K562 (cell line): Measurements from ENCODE around the gene RIT1. TPM values are rescaled to one million over a fixed set of nuclear protein-coding genes. Genes with fewer than 3 reads are reported as not detected.

Experiments used
- ATAC-seq: fragments of 200-7000 bp; cut with Tn5 transposase; 3 replicates; pipeline ENCODE4 v1.9.1; 2020; ENCODE audit warnings: moderate library complexity
- BruUV-seq: library from RNA; stranded (reverse); fragments of 400-500 nt; replicated peaks from 2 replicates; lab custom pipeline; 2021; lab: Mats Ljungman, UMichigan
- CTCF ChIA-PET: fragments of 300-600 bp; formaldehyde crosslinking; extraction: SDS; loops from one replicate; lab custom pipeline; 2021; ENCODE audit warnings: low intra/inter-chr PET ratio; lab: Yijun Ruan, JAX
- POLR2A ChIA-PET: fragments of 300-600, 350-650 bp; sonication (Branson Sonifier 250); formaldehyde crosslinking; extraction: SDS; loops from one replicate; lab custom pipeline; 2021; ENCODE audit warnings: antibody characterized with exemption, inconsistent platforms; lab: Yijun Ruan, JAX
- DNase-seq, 4 experiments: peaks; one replicate each; pipeline versions ENCODE4 v3.0.0 to v3.0.0-alpha.2; 2011 to 2018; ENCODE audit warnings: low spot score in 3 of 4, mixed read lengths in 3 of 4; ENCODE audit errors: extremely low read depth in 1 of 4
- FAIRE-seq: peaks from 2 replicates; lab custom pipeline; 2011; peaks lifted over from hg19 to GRCh38; lab: Jason Lieb, UNC
- H2AFZ ChIP-seq: 2 replicates; pipeline ENCODE4 v1.6.0; 2011; ENCODE audit warnings: low read depth, low read length, control low read depth, inconsistent platforms
- H3K27ac ChIP-seq: fragments of 200-600 bp; 3 replicates; pipeline ENCODE4 v1.8.0; 2011; ENCODE audit warnings: low read depth, mild to moderate bottlenecking, control low read depth, inconsistent platforms, low read length, moderate library complexity, mixed read lengths; ENCODE audit errors: extremely low read depth
- H3K27me3 ChIP-seq, 2 experiments: fragments of 300-600 bp in 1 of 2; 2 replicates in 1 of 2; 3 replicates in 1 of 2; pipeline versions ENCODE4 v1.6.0 to v1.8.0; 2011; ENCODE audit warnings: inconsistent platforms in 2 of 2, low read length in 2 of 2, mild to moderate bottlenecking in 1 of 2, mixed read lengths in 1 of 2, moderate library complexity in 1 of 2; ENCODE audit not compliant: control insufficient read depth in 2 of 2, insufficient read depth in 2 of 2
- H3K36me3 ChIP-seq: fragments of 300-600 bp; 3 replicates; pipeline ENCODE4 v1.8.0; 2011; ENCODE audit warnings: mild to moderate bottlenecking, low read length, inconsistent platforms; ENCODE audit not compliant: control insufficient read depth, insufficient read depth
- H3K4me1 ChIP-seq, 2 experiments: fragments of 200-600 bp in 1 of 2; replicated peaks in 1 of 2; 2 replicates in 1 of 2; 3 replicates in 1 of 2; pipeline versions ENCODE4 v1.5.1 to v1.8.0; 2011; ENCODE audit warnings: inconsistent platforms in 2 of 2, low read length in 2 of 2, mild to moderate bottlenecking in 1 of 2, mixed read lengths in 1 of 2, moderate library complexity in 1 of 2; ENCODE audit not compliant: control insufficient read depth in 2 of 2, insufficient read depth in 2 of 2
- H3K4me2 ChIP-seq: 2 replicates; pipeline ENCODE4 v1.6.1; 2011; ENCODE audit warnings: low read length, control low read depth, inconsistent platforms, mixed read lengths; ENCODE audit not compliant: insufficient read depth
- H3K4me3 ChIP-seq: fragments of 200-600 bp; sonication (generic), shearing (Covaris generic); 2 replicates; pipeline ENCODE4 v1.5.1; 2016; ENCODE audit warnings: control low read depth, inconsistent platforms
- H3K79me2 ChIP-seq: fragments of 200-600 bp; 3 replicates; pipeline ENCODE4 v1.8.0; 2011; ENCODE audit warnings: low read length, inconsistent platforms; ENCODE audit not compliant: control insufficient read depth, insufficient read depth
- H3K9ac ChIP-seq, 2 experiments: 2 replicates each; pipeline versions ENCODE4 v1.6.0 to v1.6.1; 2011; ENCODE audit warnings: low read depth in 2 of 2, low read length in 2 of 2, control low read depth in 1 of 2, inconsistent platforms in 1 of 2, mild to moderate bottlenecking in 1 of 2, mixed read lengths in 1 of 2; ENCODE audit not compliant: insufficient read depth in 1 of 2
- H3K9me1 ChIP-seq: one replicate; pipeline ENCODE4 v1.6.0; 2011; ENCODE audit warnings: inconsistent platforms, mild to moderate bottlenecking, low read length, moderate library complexity; ENCODE audit not compliant: control insufficient read depth, insufficient read depth
- H3K9me3 ChIP-seq: replicated peaks from 2 replicates; pipeline ENCODE4 v1.5.1; 2011; ENCODE audit warnings: low read depth, low read length, inconsistent platforms; ENCODE audit not compliant: control insufficient read depth, insufficient read depth
- H4K20me1 ChIP-seq: replicated peaks from 2 replicates; pipeline ENCODE4 v1.6.1; 2011; ENCODE audit warnings: low read length, inconsistent platforms, mixed read lengths; ENCODE audit not compliant: control insufficient read depth, insufficient read depth
- BRD9 ChIP-seq: fragments of 450-650 bp; IDR thresholded peaks from 2 replicates; pipeline ENCODE4 v1.6.1; 2018; ENCODE audit warnings: low read depth; ENCODE audit not compliant: partially characterized antibody
- CBFA2T3 ChIP-seq: fragments of 450-650 bp; IDR thresholded peaks from 2 replicates; pipeline ENCODE4 v1.6.1; 2017
- CEBPB ChIP-seq: fragments of 450-650 bp; IDR thresholded peaks from 2 replicates; pipeline ENCODE4 v1.6.1; 2016; ENCODE audit warnings: missing genetic modification characterization, missing compliant biosample characterization
- CEBPG ChIP-seq, 3 experiments: fragments of 200-800 bp in 1 of 3; sonication (Bioruptor generic) in 1 of 3; sonication (generic) in 1 of 3; formaldehyde crosslinking in 1 of 3; IDR thresholded peaks in 2 of 3; conservative IDR thresholded peaks in 1 of 3; 2 replicates each; pipeline versions ENCODE4 v1.6.1 to v1.8.0; 2016 to 2022; ENCODE audit warnings: missing compliant biosample characterization in 2 of 3, missing genetic modification characterization in 2 of 3, mild to moderate bottlenecking in 1 of 3, missing genetic modification reagents in 1 of 3
- SREBF1 ChIP-seq: fragments of 150-350 bp; IDR thresholded peaks from 2 replicates; pipeline ENCODE4 v1.6.1; 2014; ENCODE audit warnings: antibody characterized with exemption, low read depth, low read length, borderline replicate concordance
- VEZF1 ChIP-seq: fragments of 200-800 bp; sonication (Bioruptor generic); IDR thresholded peaks from 2 replicates; pipeline ENCODE4 v1.6.1; 2017; ENCODE audit warnings: missing genetic modification characterization, missing compliant biosample characterization
- ZNF224 ChIP-seq: sonication (generic); formaldehyde crosslinking; IDR thresholded peaks from 2 replicates; pipeline ENCODE4 v1.8.0; 2022; ENCODE audit warnings: mild to moderate bottlenecking, missing genetic modification reagents
- WGBS: fragments of 100-300 bp; shearing (Covaris generic); methylation state at CpG from one replicate; pipeline ENCODE4 v1.1.6; 2016; ENCODE audit warnings: low coverage, mixed read lengths; ENCODE audit not compliant: insufficient coverage; ENCODE audit errors: missing lambda C conversion rate; 5-methylcytosine and 5-hydroxymethylcytosine counted together
- in situ Hi-C: fragments of 300-500 bp; cut with MboI; formaldehyde crosslinking; loops from 4 replicates; pipeline ENCODE4 v1.15.0; 2018; ENCODE audit warnings: inconsistent platforms, mixed read lengths
- intact Hi-C: fragments of 100-400 bp; cut with micrococcal nuclease; formaldehyde crosslinking; loops from 2 replicates; pipeline ENCODE4 v1.14.2; 2022
- polyA plus RNA-seq, 8 experiments: library from polyadenylated mRNA; depleted of rRNA in 4 of 8; stranded (reverse) in 5 of 8; unstranded in 3 of 8; fragments of >200 nt; fragmentation: Nextera tagmentation in 2 of 8; fragmentation: Illumina TruSeq in 1 of 8; extraction: Ambion mirVana in 2 of 8; extraction: Trizol in 1 of 8; gene quantifications; 2 replicates each; pipeline versions ENCODE4 v1.2.1 to v1.2.3, GENCODE V29; 2011 to 2014; ENCODE audit warnings: inconsistent platforms in 1 of 8, missing spikeins in 1 of 8
- total RNA-seq, 7 experiments: library from RNA; depleted of rRNA in 6 of 7; stranded (reverse); fragments of >200 nt in 6 of 7; fragmentation: Illumina TruSeq in 2 of 7; extraction: Trizol in 2 of 7; gene quantifications; 2 replicates each; pipeline versions ENCODE4 v1.2.1 to v1.2.3, GENCODE V29; 2011 to 2021; ENCODE audit warnings: low replicate concordance in 1 of 7

RIT1 gene
- total and polyA plus RNA-seq, 9 of the 15 experiments (the other 6 are each of a cell fraction or from before 2014, with no cell fraction given), result 13.5 to 57.6 (median 22.9) TPM

- Histone ChIP-seq H3K79me2 (no peaks in the 10 kb centered on the region), H3K36me3 (no peaks in the 10 kb centered on the region), H3K4me3 (no peak overlapping the region), H3K4me2 (0 out of 2 replicates have a peak overlapping the region, but pooled peaks have one; percentile 1), H3K9me1 (no peaks in the 10 kb centered on the region), H3K9me3 (no peaks in the 10 kb centered on the region), H3K9ac (peak overlapping the region in 1 of 2 experiments; percentile 66; a peak in 1 of 4 replicates), H3K27ac (no peak overlapping the region), H3K4me1 (peaks cover 8 to 23% of the 10 kb centered on the region in 2 experiments; a peak in 4 of 5 replicates), H4K20me1 (no peaks in the 10 kb centered on the region), H3K27me3 (no peaks in the 10 kb centered on the region; a peak in 1 of 5 replicates), H2AFZ (peak overlapping the region; percentile 34; the same call in 1 of the 2 replicates)
- ChIA-PET CTCF (no interaction called here), POLR2A (no interaction called here)
- DNase-seq (no peak), FAIRE-seq (no peak), ATAC-seq (no peak)
- intact Hi-C loops, result no loop called here
- 7% methylated on average over 6 of the region's 6 CpGs for WGBS
- in situ Hi-C loops, result no loop called here
- TF ChIP-seq ZNF224 (CRISPR knock-in tag), result no peak
- TF ChIP-seq CEBPB (tag), result peak; percentile 94
- TF ChIP-seq CBFA2T3, result 0 out of 2 replicates have a peak, but pooled peaks have one; percentile 12
- peak; percentile 49 for TF ChIP-seq VEZF1 (CRISPR knock-in tag)
- no peak for TF ChIP-seq BRD9
- no peak for TF ChIP-seq SREBF1
- peak; percentile 50; the same call in 1 of the 2 replicates for TF ChIP-seq CEBPG (CRISPR knock-in tag; IDR thresholded peaks at IDR 0.05)
- TF ChIP-seq CEBPG (tag; conservative IDR thresholded peaks at IDR 0.05 in 1 of 2, IDR thresholded peaks at IDR 0.05 in 1 of 2), result peak; percentile 75 to 87
- no TSS peak for BruUV-seq
These were observed 30.2 kb downstream of the RIT1 start for GRCh38 chr1:155880950-155881349.
